Fibroblast of lung (primary cell): ENCODE measurements around the gene TDRD7. TPM values are rescaled to one million over a fixed set of nuclear protein-coding genes. Genes with fewer than 3 reads are reported as not detected.

Experiments
- DNase-seq, 2 donors: peaks; one replicate each; pipeline versions ENCODE4 v3.0.0 to v3.0.0-alpha.2; 2010; ENCODE audit warnings: low read depth in 2 of 2
- H2AFZ ChIP-seq: 2 replicates; pipeline ENCODE4 v1.5.1; 2012; ENCODE audit warnings: low read length, control low read depth, inconsistent platforms
- H3K27ac ChIP-seq: 2 replicates; pipeline ENCODE4 v1.5.1; 2011; ENCODE audit warnings: low read length, control low read depth; ENCODE audit not compliant: insufficient read depth
- H3K27me3 ChIP-seq: 2 replicates; pipeline ENCODE4 v1.5.1; 2011; ENCODE audit warnings: mild to moderate bottlenecking, low read length; ENCODE audit not compliant: control insufficient read depth, insufficient read depth
- H3K36me3 ChIP-seq: 2 replicates; pipeline ENCODE4 v1.5.1; 2011; ENCODE audit warnings: low read length; ENCODE audit not compliant: control insufficient read depth, insufficient read depth
- H3K4me1 ChIP-seq: 2 replicates; pipeline ENCODE4 v1.5.1; 2011; ENCODE audit warnings: low read length; ENCODE audit not compliant: control insufficient read depth, insufficient read depth; ENCODE audit errors: extremely low read depth
- H3K4me2 ChIP-seq: 2 replicates; pipeline ENCODE4 v1.5.1; 2011; ENCODE audit warnings: low read length, control low read depth; ENCODE audit not compliant: insufficient read depth; ENCODE audit errors: extremely low read depth
- H3K4me3 ChIP-seq, 4 experiments: fragments of 200-600 bp in 1 of 4; sonication (generic) in 1 of 4; replicated peaks in 1 of 4; 2 replicates each; pipeline ENCODE4 v1.5.1; 2011 to 2016; ENCODE audit warnings: low read length in 4 of 4, low read depth in 3 of 4, mild to moderate bottlenecking in 3 of 4, control low read depth in 2 of 4, inconsistent platforms in 1 of 4, mixed read lengths in 1 of 4; ENCODE audit not compliant: insufficient read depth in 1 of 4; ENCODE audit errors: control extremely low read depth in 1 of 4
- H3K79me2 ChIP-seq: 2 replicates; pipeline ENCODE4 v1.5.1; 2012; ENCODE audit warnings: mild to moderate bottlenecking, low read length, inconsistent platforms; ENCODE audit not compliant: control insufficient read depth, insufficient read depth
- H3K9ac ChIP-seq: 2 replicates; pipeline ENCODE4 v1.5.1; 2011; ENCODE audit warnings: mild to moderate bottlenecking, low read length, control low read depth; ENCODE audit not compliant: insufficient read depth
- H3K9me3 ChIP-seq: 2 replicates; pipeline ENCODE4 v1.5.1; 2012; ENCODE audit warnings: low read depth, low read length; ENCODE audit not compliant: control insufficient read depth, insufficient read depth
- H4K20me1 ChIP-seq: 2 replicates; pipeline ENCODE4 v1.5.1; 2011; ENCODE audit warnings: low read length; ENCODE audit not compliant: control insufficient read depth, insufficient read depth; ENCODE audit errors: extremely low read depth
- EZH2 ChIP-seq: IDR thresholded peaks from 2 replicates; pipeline ENCODE4 v1.5.1; 2012; ENCODE audit warnings: low read length, control low read depth, mild to moderate bottlenecking; ENCODE audit errors: missing control alignments
- polyA plus RNA-seq, 2 donors: library from polyadenylated mRNA; depleted of rRNA in 1 of 2; stranded (reverse) in 1 of 2; unstranded in 1 of 2; fragments of >200 nt; gene quantifications; 2 replicates each; pipeline ENCODE4 v1.2.1, GENCODE V29; 2011 to 2012; ENCODE audit warnings: missing spikeins in 1 of 2
- total RNA-seq: library from RNA; depleted of rRNA; stranded (reverse); fragments of >200 nt; gene quantifications from 2 replicates; pipeline ENCODE4 v1.2.1, GENCODE V29; 2014
- TF ChIP-seq, protein P1 (sequence below), 2 donors: IDR thresholded peaks in 1 of 2; conservative IDR thresholded peaks in 1 of 2; 1 replicate in 1 of 2; 2 replicates in 1 of 2; pipeline ENCODE4 v1.5.1; 2011 to 2012; ENCODE audit warnings: low read length in 2 of 2, control low read depth in 1 of 2, inconsistent platforms in 1 of 2, low read depth in 1 of 2, mild to moderate bottlenecking in 1 of 2

Gene TDRD7
- total and polyA plus RNA-seq, 2 donors (not counting 1 experiment from before 2014, with no cell fraction given): 9.8 to 14.7 TPM

DNA sequence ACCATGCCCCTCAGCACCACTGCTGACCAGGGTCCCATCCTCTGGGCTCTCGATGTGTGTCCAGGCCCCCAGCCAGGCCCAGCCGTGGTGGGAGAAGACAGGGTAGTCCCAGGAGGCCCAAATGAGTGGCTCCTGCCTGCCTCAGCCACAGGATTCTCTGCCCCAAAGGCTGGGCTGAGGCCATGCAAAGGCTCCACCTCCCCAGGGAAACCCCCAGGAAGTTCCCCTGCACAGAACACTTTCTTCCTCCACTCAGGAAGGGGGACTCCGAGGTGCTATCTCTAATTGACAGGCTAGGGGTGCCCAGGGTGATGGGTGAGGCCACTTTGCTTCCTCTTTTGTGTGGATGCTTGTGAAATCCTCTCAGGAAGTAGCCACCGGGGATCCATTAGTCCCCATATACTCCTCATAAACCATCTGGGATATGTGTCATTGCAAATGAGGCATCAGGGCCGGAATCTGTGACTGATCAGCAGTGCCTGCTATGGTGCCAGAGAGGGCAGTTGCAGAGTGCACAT is 23.1 kb upstream of the TDRD7 start:
- no peak overlapping the region for H3K9ac ChIP-seq
- H3K36me3 ChIP-seq: no peaks in the 10 kb centered on the region
- no peaks in the 10 kb centered on the region for H3K79me2 ChIP-seq
- no peak overlapping the region for H3K4me2 ChIP-seq
- H2AFZ ChIP-seq: no peak overlapping the region
- TF ChIP-seq, protein P1, sequence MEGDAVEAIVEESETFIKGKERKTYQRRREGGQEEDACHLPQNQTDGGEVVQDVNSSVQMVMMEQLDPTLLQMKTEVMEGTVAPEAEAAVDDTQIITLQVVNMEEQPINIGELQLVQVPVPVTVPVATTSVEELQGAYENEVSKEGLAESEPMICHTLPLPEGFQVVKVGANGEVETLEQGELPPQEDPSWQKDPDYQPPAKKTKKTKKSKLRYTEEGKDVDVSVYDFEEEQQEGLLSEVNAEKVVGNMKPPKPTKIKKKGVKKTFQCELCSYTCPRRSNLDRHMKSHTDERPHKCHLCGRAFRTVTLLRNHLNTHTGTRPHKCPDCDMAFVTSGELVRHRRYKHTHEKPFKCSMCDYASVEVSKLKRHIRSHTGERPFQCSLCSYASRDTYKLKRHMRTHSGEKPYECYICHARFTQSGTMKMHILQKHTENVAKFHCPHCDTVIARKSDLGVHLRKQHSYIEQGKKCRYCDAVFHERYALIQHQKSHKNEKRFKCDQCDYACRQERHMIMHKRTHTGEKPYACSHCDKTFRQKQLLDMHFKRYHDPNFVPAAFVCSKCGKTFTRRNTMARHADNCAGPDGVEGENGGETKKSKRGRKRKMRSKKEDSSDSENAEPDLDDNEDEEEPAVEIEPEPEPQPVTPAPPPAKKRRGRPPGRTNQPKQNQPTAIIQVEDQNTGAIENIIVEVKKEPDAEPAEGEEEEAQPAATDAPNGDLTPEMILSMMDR (conservative IDR thresholded peaks at IDR 0.05 in 1 of 2, IDR thresholded peaks at IDR 0.05 in 1 of 2; ENCODE audit: low read depth in 1 of 2, low read length in 2 of 2): no peak
- TF ChIP-seq EZH2: no peak
- H3K27me3 ChIP-seq: peaks cover 2% of the 10 kb centered on the region
- H3K27ac ChIP-seq: no peak overlapping the region
- no peak overlapping the region for H3K4me3 ChIP-seq
- H4K20me1 ChIP-seq: no peaks in the 10 kb centered on the region
- no peaks in the 10 kb centered on the region for H3K9me3 ChIP-seq
- DNase-seq: no peak
- no peaks in the 10 kb centered on the region for H3K4me1 ChIP-seq

DNA sequence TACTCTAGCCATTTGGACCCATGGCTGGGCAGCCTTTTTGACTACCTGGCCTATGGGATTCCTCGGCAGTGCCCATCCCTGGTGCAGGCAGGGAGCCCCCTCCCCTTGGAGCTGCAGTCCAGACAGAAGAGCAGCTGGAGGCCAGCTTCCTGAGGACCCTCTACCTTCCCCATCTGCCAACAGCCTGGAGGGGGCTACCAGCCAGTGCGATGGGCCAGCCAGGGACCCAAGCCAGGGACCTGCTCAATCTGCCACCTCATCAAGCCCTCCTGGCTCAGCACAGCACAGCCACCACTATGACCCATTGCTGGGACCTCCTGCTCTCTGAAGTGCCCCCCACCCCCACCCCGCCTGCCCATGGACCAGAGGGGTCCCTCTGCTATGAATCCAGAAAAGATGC is 22.6 kb upstream of the TDRD7 start:
- peaks cover 2% of the 10 kb centered on the region for H3K27me3 ChIP-seq
- H3K27ac ChIP-seq: no peak overlapping the region
- H3K9ac ChIP-seq: no peak overlapping the region
- no peaks in the 10 kb centered on the region for H3K79me2 ChIP-seq
- H3K4me2 ChIP-seq: no peak overlapping the region
- no peaks in the 10 kb centered on the region for H4K20me1 ChIP-seq
- TF ChIP-seq EZH2: no peak
- TF ChIP-seq, protein P1 (conservative IDR thresholded peaks at IDR 0.05 in 1 of 2, IDR thresholded peaks at IDR 0.05 in 1 of 2; ENCODE audit: low read depth in 1 of 2, low read length in 2 of 2): no peak
- no peaks in the 10 kb centered on the region for H3K9me3 ChIP-seq
- no peak for DNase-seq
- H3K4me3 ChIP-seq: no peak overlapping the region
- no peak overlapping the region for H2AFZ ChIP-seq
- H3K36me3 ChIP-seq: no peaks in the 10 kb centered on the region
- H3K4me1 ChIP-seq: no peaks in the 10 kb centered on the region

DNA sequence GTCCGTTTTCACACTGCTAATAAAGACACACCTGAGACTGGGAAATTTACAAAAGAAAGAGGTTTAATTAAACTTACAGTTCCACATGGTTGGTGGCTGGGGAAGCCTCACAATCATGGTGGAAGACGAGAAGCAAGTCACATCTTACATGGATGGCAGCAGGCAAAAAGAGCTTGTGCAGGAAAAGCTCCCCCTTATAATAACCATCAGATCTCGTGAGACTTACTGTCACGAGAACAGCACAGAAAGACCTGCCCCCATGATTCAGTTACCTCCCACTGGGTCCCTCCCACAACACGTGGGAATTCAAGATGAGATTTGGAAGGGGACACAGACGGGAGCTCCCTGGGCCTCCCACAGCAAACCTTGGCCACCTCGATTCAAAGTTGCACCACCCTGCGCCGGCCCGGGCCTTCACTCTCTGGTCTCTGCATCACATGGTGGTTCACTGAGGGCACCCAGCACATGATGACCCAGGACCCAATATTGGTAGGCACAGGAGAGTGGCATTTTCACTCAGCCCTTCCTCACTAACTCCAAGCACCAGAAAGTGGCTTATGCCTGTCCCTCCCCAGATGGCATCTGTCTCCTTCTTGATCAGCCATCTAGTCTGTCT is 21.0 kb upstream of the TDRD7 start:
- H3K27ac ChIP-seq: no peak overlapping the region
- no peaks in the 10 kb centered on the region for H4K20me1 ChIP-seq
- peaks cover 2% of the 10 kb centered on the region for H3K27me3 ChIP-seq
- H3K4me3 ChIP-seq: no peak overlapping the region
- no peak for TF ChIP-seq EZH2
- TF ChIP-seq, protein P1 (conservative IDR thresholded peaks at IDR 0.05 in 1 of 2, IDR thresholded peaks at IDR 0.05 in 1 of 2; ENCODE audit: low read depth in 1 of 2, low read length in 2 of 2): no peak
- H3K4me2 ChIP-seq: no peak overlapping the region
- no peaks in the 10 kb centered on the region for H3K36me3 ChIP-seq
- H3K79me2 ChIP-seq: no peaks in the 10 kb centered on the region
- DNase-seq: no peak
- no peak overlapping the region for H2AFZ ChIP-seq
- no peaks in the 10 kb centered on the region for H3K4me1 ChIP-seq
- H3K9me3 ChIP-seq: no peaks in the 10 kb centered on the region
- H3K9ac ChIP-seq: no peak overlapping the region
